Neural cell (in vitro differentiated cells): ENCODE data around the gene NBEA. TPM values are rescaled to one million over a fixed set of nuclear protein-coding genes. Genes with fewer than 3 reads are reported as not detected.

Experiments
- H2AFZ ChIP-seq: fragments of 200-600, 300-800 bp; sonication (generic), shearing (Covaris generic); 2 replicates; pipeline ENCODE4 v1.6.0; 2014; ENCODE audit warnings: low read depth, mild to moderate bottlenecking, antibody characterized with exemption, low read length, moderate library complexity
- H3F3A ChIP-seq: fragments of 200-600 bp; shearing (Covaris generic); 2 replicates; pipeline ENCODE4 v1.6.1; 2016; ENCODE audit warnings: mild to moderate bottlenecking, moderate library complexity, mixed read lengths, antibody characterized with exemption, low read length; ENCODE audit not compliant: insufficient read depth, poor library complexity, severe bottlenecking
- H3K27ac ChIP-seq: fragments of 200-600, 300-800 bp; sonication (generic), shearing (Covaris generic); 2 replicates; pipeline ENCODE4 v1.5.1; 2014; ENCODE audit warnings: mild to moderate bottlenecking, low read length, moderate library complexity
- H3K27me3 ChIP-seq: fragments of 300-800, 200-600 bp; sonication (generic), shearing (Covaris generic); 2 replicates; pipeline ENCODE4 v1.6.0; 2014; ENCODE audit warnings: mild to moderate bottlenecking, low read depth, low read length, moderate library complexity; ENCODE audit not compliant: insufficient read depth
- H3K36me3 ChIP-seq: fragments of 300-800, 200-600 bp; sonication (generic), shearing (Covaris generic); 2 replicates; pipeline ENCODE4 v1.5.1; 2014; ENCODE audit warnings: mild to moderate bottlenecking, antibody characterized with exemption, low read length, moderate library complexity; ENCODE audit not compliant: insufficient read depth
- H3K4me2 ChIP-seq: fragments of 300-800, 200-600 bp; sonication (generic), shearing (Covaris generic); 2 replicates; pipeline ENCODE4 v1.6.0; 2014; ENCODE audit warnings: mild to moderate bottlenecking, low read length
- H3K4me3 ChIP-seq: fragments of 300-800, 200-600 bp; sonication (generic), shearing (Covaris generic); 2 replicates; pipeline ENCODE4 v1.5.1; 2014; ENCODE audit warnings: mild to moderate bottlenecking, low read length, moderate library complexity
- H3K79me2 ChIP-seq: fragments of 200-600 bp; shearing (Covaris generic); replicated peaks from 2 replicates; pipeline ENCODE4 v1.6.0; 2014; ENCODE audit warnings: mild to moderate bottlenecking, low read length, moderate library complexity; ENCODE audit not compliant: insufficient read depth
- H3K9ac ChIP-seq: fragments of 300-800, 200-600 bp; sonication (generic), shearing (Covaris generic); 2 replicates; pipeline ENCODE4 v1.6.1; 2016; ENCODE audit warnings: mild to moderate bottlenecking, low read length, mixed read lengths
- H3K9me2 ChIP-seq: fragments of 200-600 bp; shearing (Covaris generic); 2 replicates; pipeline ENCODE4 v1.6.1; 2016; ENCODE audit warnings: mild to moderate bottlenecking, low read length, mixed read lengths; ENCODE audit not compliant: insufficient read depth
- H3K9me3 ChIP-seq: fragments of 200-600, 300-800 bp; sonication (generic), shearing (Covaris generic); 2 replicates; pipeline ENCODE4 v1.6.1; 2016; ENCODE audit warnings: mild to moderate bottlenecking, mixed run types, low read length, moderate library complexity, mixed read lengths
- H4K20me1 ChIP-seq: fragments of 200-600 bp; shearing (Covaris generic); 2 replicates; pipeline ENCODE4 v1.6.1; 2016; ENCODE audit warnings: mild to moderate bottlenecking, mixed run types; ENCODE audit not compliant: insufficient read depth
- EP300 ChIP-seq: fragments of 450-650 bp; conservative IDR thresholded peaks from 2 replicates; pipeline ENCODE4 v1.6.1; 2014; ENCODE audit warnings: antibody characterized with exemption, mild to moderate bottlenecking, moderate library complexity; ENCODE audit not compliant: poor library complexity, severe bottlenecking
- EZH2 ChIP-seq: fragments of 200-600, 300-800 bp; shearing (Covaris generic), sonication (generic); IDR thresholded peaks from 2 replicates; pipeline ENCODE4 v1.6.1; 2014; ENCODE audit warnings: antibody characterized with exemption, low read length, borderline replicate concordance, mild to moderate bottlenecking; ENCODE audit not compliant: insufficient read depth, poor library complexity, severe bottlenecking
- MXI1 ChIP-seq: fragments of 450-650 bp; conservative IDR thresholded peaks from 2 replicates; pipeline ENCODE4 v1.6.1; 2014; ENCODE audit warnings: antibody characterized with exemption, mild to moderate bottlenecking; ENCODE audit not compliant: poor library complexity, severe bottlenecking
- POLR2AphosphoS5 ChIP-seq: IDR thresholded peaks from 2 replicates; pipeline ENCODE4 v1.6.1; 2012
- RAD21 ChIP-seq: fragments of 450-650 bp; conservative IDR thresholded peaks from 2 replicates; pipeline ENCODE4 v1.6.1; 2014; ENCODE audit warnings: antibody characterized with exemption, mild to moderate bottlenecking, moderate library complexity
- SMC3 ChIP-seq: fragments of 450-650 bp; conservative IDR thresholded peaks from 2 replicates; pipeline ENCODE4 v1.6.1; 2014; ENCODE audit warnings: antibody characterized with exemption, mild to moderate bottlenecking, moderate library complexity; ENCODE audit not compliant: poor library complexity
- TAF1 ChIP-seq: IDR thresholded peaks from 2 replicates; pipeline ENCODE4 v1.6.1; 2012; ENCODE audit warnings: low read depth
- polyA plus RNA-seq: library from polyadenylated mRNA; depleted of rRNA; stranded (reverse); fragments of >200 nt; gene quantifications from 2 replicates; pipeline ENCODE4 v1.2.3, GENCODE V29; 2014
- TF ChIP-seq, protein P1 (sequence below): fragments of 450-650 bp; IDR thresholded peaks from 2 replicates; pipeline ENCODE4 v1.5.1; 2014; ENCODE audit warnings: antibody characterized with exemption, mild to moderate bottlenecking, moderate library complexity; ENCODE audit not compliant: poor library complexity, severe bottlenecking
- TF ChIP-seq, protein P2 (sequence below): IDR thresholded peaks from 2 replicates; pipeline ENCODE4 v1.6.1; 2012; ENCODE audit warnings: borderline replicate concordance

The NBEA gene
- polyA plus RNA-seq, 1 donor from 2014 or later = 55.8 TPM

DNA sequence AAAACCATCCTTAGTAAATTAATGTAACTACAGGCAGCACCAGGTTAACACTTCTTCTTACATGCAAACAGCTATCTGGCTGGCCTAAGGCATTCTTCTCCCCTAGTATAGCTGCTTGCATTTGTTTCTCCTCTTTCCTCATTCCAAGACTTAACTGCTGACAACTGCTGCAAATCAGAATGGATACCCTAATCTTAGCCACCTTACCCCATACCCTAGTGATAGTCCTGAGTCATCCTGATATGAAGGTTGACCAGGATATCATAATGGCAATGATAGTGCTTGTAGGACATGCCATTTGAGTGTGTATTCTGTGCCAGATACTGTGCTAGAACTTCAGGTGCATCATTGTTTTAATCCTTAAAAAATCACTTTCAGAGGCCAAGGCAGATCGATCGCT is 672.6 kb downstream of the NBEA start:
- Histone ChIP-seq H3K27ac (no peak overlapping the region), H3F3A (no peaks in the 10 kb centered on the region), H3K27me3 (no peaks in the 10 kb centered on the region), H3K4me3 (no peak overlapping the region), H3K9ac (no peak overlapping the region), H3K4me2 (no peak overlapping the region), H3K36me3 (peaks cover 7% of the 10 kb centered on the region), H2AFZ (no peak overlapping the region), H3K79me2 (no peaks in the 10 kb centered on the region), H3K9me3 (no peaks in the 10 kb centered on the region), H3K9me2 (no peaks in the 10 kb centered on the region), H4K20me1 (no peaks in the 10 kb centered on the region)
- no peak for TF ChIP-seq POLR2AphosphoS5
- no peak for TF ChIP-seq TAF1
- TF ChIP-seq EP300 = no peak
- TF ChIP-seq EZH2 = no peak
- no peak for TF ChIP-seq SMC3
- TF ChIP-seq, protein P1, sequence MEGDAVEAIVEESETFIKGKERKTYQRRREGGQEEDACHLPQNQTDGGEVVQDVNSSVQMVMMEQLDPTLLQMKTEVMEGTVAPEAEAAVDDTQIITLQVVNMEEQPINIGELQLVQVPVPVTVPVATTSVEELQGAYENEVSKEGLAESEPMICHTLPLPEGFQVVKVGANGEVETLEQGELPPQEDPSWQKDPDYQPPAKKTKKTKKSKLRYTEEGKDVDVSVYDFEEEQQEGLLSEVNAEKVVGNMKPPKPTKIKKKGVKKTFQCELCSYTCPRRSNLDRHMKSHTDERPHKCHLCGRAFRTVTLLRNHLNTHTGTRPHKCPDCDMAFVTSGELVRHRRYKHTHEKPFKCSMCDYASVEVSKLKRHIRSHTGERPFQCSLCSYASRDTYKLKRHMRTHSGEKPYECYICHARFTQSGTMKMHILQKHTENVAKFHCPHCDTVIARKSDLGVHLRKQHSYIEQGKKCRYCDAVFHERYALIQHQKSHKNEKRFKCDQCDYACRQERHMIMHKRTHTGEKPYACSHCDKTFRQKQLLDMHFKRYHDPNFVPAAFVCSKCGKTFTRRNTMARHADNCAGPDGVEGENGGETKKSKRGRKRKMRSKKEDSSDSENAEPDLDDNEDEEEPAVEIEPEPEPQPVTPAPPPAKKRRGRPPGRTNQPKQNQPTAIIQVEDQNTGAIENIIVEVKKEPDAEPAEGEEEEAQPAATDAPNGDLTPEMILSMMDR = no peak
- no peak for TF ChIP-seq RAD21
- TF ChIP-seq MXI1 = no peak
- TF ChIP-seq, protein P2, sequence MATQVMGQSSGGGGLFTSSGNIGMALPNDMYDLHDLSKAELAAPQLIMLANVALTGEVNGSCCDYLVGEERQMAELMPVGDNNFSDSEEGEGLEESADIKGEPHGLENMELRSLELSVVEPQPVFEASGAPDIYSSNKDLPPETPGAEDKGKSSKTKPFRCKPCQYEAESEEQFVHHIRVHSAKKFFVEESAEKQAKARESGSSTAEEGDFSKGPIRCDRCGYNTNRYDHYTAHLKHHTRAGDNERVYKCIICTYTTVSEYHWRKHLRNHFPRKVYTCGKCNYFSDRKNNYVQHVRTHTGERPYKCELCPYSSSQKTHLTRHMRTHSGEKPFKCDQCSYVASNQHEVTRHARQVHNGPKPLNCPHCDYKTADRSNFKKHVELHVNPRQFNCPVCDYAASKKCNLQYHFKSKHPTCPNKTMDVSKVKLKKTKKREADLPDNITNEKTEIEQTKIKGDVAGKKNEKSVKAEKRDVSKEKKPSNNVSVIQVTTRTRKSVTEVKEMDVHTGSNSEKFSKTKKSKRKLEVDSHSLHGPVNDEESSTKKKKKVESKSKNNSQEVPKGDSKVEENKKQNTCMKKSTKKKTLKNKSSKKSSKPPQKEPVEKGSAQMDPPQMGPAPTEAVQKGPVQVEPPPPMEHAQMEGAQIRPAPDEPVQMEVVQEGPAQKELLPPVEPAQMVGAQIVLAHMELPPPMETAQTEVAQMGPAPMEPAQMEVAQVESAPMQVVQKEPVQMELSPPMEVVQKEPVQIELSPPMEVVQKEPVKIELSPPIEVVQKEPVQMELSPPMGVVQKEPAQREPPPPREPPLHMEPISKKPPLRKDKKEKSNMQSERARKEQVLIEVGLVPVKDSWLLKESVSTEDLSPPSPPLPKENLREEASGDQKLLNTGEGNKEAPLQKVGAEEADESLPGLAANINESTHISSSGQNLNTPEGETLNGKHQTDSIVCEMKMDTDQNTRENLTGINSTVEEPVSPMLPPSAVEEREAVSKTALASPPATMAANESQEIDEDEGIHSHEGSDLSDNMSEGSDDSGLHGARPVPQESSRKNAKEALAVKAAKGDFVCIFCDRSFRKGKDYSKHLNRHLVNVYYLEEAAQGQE = no peak

DNA sequence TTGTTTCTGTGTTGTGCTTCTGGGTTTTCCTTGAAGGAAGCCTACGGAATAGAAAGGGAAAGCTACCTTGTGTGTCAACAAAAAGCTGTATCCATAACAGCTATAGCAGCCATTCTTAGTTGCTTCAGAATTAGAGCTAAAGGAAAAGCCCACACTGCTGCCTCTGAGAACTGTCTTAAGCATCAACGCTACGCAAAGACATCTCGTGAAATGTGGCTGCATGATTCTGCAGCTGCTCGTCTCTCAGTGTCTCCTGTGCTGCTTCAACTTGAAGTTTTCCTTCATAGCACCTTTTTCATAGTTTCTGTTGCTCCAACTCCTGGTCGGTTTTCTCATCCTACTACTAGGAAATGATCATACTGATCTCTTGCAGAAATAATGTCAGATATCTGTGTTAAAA is 675.4 kb downstream of the NBEA start:
- TF ChIP-seq, protein P1 = no peak
- TF ChIP-seq POLR2AphosphoS5 = no peak
- TF ChIP-seq EZH2 = no peak
- no peak for TF ChIP-seq EP300
- no peak for TF ChIP-seq TAF1
- TF ChIP-seq MXI1 = no peak
- no peak overlapping the region for H2AFZ ChIP-seq
- no peaks in the 10 kb centered on the region for H3K36me3 ChIP-seq
- no peaks in the 10 kb centered on the region for H3K9me3 ChIP-seq
- H3K9me2 ChIP-seq = no peaks in the 10 kb centered on the region
- no peaks in the 10 kb centered on the region for H4K20me1 ChIP-seq
- no peaks in the 10 kb centered on the region for H3F3A ChIP-seq
- H3K79me2 ChIP-seq = no peaks in the 10 kb centered on the region
- H3K27me3 ChIP-seq = no peaks in the 10 kb centered on the region
- H3K4me3 ChIP-seq = no peak overlapping the region
- H3K27ac ChIP-seq = no peak overlapping the region
- no peak overlapping the region for H3K9ac ChIP-seq
- no peak overlapping the region for H3K4me2 ChIP-seq
